HG02943 (cell line): ENCODE measurements around the gene HMGXB3.

Experiments used
- ATAC-seq: cut with Tn5 transposase; IDR thresholded peaks from one replicate; pipeline ENCODE4 v1.9.1; 2021; ENCODE audit warnings: mild to moderate bottlenecking, low read depth, moderate library complexity; ENCODE audit not compliant: unreplicated experiment

The HMGXB3 gene

DNA sequence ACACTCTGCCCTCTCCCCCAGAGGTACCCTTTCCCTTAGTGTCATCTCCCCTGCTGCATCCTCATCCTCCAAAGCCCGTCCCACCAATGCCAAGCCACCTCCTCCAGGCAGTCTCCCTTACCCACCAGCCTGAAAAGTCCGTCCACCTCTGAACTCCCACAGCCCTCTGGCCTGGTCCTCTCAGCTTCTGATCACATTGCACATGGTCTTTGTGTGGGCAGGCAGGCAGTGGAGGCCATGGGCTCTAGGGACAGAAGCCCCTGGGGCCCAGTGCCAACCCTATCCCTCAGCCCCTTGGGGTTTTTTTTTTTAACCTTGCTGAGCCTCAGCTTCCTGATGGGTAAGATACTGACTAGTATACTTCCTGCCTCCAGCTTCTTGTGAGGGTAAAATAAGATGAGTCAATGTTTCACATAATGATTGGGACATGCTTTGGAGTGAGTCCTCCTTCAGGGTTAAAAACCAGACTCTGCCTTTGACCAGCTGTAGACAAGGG, 66.4 kb downstream of the HMGXB3 start:
- ATAC-seq, result no peak

DNA sequence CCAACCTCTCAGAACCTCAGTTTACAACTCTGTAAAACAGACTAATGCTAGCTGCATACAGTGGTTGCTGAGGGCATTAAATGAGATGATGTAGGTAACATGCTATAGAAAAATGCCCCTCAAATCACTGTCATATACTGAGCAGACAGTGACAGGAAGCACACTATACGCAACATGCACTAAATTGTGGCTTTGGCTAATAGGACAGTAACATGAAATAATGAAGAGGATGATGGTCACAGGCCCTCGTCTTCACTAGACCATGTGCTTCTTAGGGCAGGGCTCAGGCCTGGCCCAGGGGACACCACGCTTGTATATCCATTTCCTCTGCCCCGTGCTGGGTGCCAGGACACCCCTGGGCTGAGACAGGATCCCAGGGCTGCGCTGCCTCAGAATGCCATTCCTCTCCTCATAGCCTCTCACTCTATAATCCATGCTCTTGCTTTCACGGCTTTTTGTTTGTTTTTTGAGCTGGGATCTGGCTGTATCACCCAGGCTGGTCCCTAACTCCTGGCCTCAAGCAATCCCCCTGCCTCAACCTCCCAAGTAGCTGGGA, 66.9 kb downstream of the HMGXB3 start:
- no peak for ATAC-seq

DNA sequence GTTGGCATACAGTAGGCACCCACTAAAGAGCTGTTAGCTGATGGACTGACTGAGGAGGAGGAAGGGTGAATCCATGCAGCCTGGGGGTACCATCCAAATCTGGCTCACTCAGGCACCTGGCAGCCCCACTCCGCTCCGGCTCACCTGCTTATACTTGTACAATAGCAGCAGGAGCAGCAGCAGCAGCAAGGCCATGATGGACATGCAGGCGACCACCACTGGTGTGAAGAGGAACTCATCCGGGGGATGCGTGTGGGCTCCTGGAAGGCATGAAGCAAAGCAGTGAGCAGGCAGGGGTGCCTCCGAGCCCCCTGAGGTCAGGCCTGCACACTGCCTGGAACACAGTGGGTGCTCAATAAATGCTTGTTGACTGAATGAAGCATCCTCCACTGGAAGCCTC, 67.5 kb downstream of the HMGXB3 start:
- no peak for ATAC-seq

DNA sequence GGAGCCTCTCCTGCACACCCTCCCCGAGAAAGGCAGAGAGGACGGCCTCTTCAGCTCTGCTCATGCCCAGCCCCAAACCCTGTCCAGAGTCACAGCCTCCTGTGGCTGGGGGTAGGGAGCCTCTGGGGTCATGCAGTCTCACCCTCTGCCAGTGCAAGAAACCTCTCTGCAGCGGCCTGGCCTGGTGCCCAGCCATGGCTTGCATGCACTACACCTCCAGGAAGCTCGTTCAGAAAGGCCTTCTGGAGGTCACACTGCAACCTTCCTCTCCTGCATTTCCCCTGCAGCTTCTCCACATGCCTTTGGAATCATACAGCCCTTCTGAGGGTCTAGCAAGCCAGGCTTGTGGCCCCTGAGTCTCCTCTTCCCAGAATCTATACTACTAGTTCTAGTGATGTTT, 67.9 kb downstream of the HMGXB3 start:
- ATAC-seq, result no peak

DNA sequence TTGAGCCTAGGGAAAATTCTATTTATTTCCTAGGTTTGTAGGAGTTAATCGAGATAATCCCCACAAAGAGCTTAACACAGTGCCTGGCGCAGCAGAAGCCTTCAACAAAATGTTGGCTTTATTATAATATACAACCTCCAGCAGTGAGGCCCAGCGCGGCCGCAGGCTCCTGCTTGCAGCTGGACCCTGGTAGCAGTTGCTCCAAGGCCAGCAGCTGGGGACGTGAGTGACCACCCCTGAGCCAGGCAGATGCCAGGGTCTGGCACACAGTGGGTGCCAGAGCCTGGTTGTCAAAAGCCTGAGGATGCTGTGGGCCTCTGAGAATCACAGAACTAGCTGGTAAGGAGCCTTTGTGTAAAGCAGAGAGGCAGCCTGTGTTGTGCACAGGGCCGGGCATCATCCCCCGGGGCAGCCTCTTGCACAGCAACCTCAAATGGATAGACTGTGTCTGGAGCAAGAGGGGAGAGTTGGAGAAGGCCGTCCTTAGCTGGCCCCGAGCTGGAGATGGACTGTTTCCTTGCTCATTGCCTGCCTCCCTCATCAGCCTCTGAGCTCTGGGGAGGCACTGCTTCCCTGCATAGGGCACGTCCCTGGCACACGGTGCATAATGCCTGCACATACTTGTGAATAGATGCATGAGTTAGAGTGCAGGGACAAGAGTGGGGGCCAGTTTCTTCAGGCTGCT, 68.6 kb downstream of the HMGXB3 start:
- ATAC-seq, result no peak

DNA sequence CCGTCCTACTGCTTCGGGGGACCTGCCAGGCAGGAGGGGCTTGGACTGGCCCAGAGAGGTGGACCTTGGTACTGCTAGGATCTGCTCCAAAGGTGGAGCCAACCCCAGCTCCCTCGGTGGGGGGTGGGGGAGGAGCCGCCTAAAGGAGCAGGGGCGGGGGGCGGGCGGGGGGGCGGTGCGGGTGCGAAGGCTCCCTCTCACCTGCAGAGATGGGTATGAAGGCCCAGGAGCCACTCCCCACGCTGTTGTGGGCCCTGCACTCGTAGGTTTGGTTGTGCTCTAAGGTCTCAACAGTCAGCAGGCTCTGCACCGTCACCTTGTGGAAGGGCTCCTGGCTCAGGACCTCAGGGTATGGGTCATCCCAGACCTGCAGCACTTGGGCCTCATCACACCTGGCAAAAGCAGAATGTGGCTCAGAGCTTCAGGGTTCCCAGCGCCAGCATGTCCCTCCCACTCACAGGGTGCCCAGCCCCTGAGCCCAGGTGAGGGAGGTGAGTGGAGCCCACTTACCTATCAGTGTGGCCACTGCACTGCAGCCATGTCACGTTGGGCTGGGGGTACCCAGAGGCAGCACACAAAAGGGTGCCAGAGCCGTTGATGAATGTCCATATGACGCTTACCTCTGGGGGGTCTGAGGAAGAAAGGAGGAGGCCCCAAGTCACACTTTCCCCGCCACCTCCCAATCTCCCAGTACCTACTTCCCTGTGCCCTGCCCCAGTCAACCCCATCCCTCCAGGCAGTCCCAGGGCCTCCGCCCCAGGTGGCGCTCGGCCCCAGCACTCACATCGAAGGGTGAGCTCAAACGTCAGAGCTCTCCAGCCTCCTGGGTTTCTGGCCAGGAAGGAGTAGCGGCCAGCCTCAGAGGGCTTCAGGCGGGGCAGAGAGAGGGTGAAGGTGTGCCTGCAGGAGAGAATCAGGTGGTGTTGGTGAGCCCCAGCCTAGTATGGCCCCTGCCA, 69.4 kb downstream of the HMGXB3 start:
- no peak for ATAC-seq

DNA sequence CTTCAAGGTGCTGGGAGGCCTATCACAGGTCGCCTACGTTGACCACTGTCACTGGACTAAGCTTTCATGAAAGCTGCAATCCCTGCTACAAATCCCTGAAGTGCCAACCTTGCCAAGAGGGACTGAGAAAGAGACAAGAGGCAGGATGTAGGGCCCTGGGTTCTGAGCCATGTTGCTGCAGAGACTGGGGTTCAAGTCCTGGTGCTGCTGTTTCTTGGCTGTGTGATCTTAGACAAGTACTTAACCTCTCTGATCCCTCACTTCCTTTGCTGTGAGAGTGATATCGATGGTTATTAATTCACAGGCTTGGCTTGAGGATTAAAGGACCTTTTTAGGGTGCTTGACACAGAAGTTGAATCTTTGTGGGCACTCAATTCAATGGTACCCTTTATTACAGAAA, 70.3 kb downstream of the HMGXB3 start:
- no peak for ATAC-seq

DNA sequence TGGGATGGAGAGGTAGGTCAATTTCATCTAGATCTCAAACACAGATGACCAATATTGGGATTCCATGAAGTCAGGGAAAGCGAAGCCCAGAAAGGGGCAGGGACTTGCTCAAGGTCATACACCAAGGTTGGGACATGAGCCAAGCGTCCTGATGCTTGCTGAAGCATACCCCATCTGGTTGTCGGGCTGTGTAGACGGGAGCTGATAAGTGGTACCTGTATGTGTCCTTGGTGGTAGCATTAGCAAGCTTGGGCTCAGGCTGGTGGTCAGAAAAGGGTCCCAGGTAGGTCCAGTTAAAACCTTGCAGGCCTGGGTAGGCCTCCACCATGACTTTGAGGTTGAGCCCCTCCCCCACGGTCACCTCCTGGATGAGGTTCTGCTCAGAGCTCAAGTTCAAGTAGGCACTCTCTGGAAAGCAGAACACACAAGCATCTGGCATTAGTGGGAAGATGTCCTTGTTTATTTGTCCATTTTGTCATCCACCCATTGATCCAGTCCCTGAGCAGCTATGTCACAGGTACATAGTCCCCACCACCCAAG, 72.6 kb downstream of the HMGXB3 start:
- ATAC-seq, result no peak

DNA sequence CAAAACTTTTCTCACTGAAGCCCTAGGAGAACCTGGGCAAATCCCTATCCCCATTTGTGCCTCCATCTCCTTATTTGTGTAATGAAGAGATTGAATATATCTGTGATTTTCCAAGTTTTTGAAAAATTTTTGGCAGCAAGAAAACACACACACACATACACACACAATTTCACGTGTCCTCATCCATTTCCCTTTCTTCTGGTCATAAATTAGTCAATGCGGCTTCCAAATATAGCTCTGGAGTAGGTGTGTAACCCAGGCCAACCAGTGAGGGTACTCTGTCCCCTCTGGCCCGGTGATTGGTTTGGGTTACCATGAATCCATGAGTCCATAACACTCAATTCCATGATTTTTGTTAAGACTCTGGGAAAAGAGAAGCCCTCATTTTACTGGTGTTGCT, 73.1 kb downstream of the HMGXB3 start:
- ATAC-seq, result no peak

DNA sequence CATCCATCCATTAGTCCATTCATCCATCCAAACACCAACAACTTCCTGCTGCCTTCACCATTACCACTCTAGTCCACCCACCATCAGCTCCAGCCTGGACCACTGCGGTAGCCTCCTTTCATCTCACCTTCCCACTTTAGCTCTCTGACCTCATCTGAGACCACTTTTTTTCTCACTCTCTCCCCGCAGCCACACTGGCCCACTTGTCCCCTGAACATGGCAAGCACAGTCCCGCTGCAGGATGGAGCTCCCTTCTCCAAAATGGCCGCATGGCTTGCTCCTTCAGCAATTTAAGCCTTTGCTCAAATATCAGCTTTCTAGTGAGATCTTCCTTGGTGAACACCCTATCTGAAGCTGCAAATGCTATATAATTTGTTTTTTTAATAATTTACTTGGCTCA, 74.7 kb downstream of the HMGXB3 start:
- no peak for ATAC-seq

DNA sequence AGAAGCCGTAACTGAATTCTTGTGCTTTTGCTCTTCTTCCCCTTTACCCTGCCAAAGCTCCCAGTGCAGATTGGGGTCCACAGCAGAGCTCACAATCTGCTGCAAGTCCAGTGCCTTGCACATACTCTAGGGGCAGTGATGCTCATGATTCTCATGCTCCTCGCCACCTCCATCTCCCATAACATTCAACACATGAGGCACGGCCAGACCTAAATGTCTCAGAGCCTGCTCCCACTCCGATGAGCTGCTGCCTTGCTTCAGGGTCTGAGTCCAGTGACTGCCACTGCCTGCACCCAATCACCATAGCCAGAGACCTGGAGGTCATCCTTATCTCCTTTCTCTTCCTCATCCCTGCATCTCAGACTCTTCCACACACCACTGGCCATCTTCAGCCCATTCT, 75.3 kb downstream of the HMGXB3 start:
- ATAC-seq, result no peak

DNA sequence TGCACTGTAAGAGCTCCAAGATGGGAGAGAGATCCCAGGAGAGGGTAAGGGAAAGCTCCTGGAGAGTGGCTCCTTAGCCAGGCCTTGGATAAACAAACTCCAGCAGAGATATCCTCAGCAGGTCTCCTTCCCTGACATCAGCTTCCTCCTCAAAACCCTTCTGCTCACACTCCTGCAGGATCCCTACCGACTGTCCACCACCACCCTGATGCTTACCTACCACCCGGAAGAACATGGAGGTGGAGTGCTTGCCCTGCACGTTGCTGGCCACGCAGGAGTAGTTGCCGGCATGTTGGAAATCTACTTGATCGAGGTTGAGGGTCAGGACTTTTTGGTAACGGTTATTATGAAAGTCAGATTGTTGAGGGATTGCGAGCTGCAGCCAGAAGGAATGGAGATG, 76.5 kb downstream of the HMGXB3 start:
- no peak for ATAC-seq

DNA sequence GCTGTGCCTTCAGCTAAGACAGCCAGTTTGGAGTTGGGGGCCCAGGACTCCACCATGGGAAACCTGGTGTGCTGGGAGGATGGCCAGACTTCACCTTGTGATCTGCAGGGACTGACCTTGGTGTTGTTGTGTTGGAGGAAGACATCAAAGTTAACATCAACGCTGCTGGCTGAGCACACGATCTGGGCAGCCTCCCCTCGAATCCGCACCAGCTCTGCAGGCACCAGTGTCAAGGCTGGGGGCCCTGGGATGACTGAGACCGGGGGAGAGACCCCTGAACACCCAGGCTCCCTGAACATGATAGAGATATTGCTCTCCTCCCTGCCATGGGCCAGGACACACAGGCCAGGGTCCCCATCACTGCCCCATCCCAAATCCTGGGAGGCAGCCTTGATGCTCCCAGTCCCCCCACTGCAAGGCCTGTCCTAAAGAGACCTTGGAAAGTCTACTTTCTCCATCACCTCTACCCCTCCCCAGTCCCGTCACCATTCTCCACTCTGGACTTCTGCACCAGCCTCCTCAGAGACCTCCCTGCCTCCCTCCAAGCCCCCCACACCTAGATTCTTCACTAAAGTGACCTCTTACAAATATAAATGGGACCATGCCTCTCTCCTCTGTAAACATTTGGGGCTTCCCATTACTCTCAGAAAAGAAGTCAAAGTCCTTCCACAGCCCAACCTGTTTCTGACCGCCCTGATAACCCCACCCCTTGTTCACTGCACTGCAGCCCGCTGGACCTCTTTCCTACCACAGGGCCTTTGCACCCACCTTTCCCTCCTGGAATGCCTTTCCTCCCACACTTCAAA, 77.7 kb downstream of the HMGXB3 start:
- no peak for ATAC-seq

DNA sequence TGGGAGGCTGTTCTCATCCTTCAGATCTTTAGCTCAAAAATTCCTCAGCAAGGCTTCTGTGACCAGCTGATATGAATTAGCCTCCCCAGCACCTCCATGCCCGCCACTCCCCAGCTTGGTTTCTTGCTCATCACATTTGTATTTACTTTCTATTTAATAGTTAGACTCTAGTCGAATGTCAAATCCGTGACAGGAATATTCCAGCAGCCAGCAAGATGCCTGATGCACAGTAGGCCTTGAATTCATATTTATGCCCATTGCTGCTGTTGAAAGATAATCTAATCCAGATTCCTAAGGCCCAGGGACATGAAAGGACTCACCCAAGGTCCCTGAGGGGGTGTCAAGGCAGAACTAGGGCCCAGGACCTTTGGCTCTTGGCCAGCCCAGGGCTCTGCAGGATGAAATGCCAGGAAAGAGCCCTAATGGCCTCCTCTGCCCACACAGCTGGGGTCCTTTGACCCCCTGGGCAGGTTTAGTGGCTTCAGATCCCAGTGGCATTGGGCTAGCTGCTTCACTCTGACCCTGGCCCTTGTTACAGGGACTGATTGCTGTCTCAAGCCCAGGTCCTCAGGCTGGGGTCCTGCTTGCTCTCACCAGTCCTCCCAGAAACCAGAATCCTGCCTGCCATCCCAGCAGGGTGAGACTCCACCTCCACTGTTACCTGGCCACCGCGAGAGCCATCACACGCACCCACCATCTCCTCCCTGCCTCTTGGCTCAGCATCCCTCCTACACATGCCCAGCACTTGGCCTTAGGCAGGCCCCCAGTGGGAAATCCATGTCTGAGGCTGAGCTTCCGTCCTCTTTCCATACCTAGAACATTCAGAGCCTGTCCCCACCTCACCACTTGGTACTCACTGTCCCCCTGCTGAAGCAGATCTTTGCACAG, 78.5 kb downstream of the HMGXB3 start:
- no peak for ATAC-seq

DNA sequence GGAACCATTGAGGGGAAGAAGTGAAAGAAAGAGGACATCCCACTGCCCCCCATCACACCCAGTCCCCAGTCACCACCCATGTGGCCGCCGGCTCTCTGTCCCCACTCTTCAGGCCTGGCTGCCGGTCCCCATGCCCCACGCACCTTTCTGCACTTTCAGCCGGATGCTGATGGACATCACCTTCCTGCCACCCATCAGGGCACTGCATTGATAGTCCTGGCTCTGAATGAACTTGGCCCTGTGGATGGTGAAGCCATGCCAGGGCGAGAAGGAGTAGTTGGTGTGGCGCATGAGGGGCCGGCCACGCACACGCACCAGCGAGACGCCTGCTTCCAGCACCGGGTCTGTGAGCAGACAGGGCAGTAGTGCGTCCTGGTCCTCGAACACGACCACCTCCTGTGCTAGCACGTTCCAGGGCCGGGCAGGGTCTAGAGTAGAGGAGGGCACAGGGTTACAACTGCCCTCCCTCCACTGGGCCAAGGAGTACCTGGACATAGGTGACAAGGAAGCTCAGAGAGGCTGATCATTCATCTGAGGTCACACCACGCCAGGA, 79.4 kb downstream of the HMGXB3 start:
- ATAC-seq, result no peak

DNA sequence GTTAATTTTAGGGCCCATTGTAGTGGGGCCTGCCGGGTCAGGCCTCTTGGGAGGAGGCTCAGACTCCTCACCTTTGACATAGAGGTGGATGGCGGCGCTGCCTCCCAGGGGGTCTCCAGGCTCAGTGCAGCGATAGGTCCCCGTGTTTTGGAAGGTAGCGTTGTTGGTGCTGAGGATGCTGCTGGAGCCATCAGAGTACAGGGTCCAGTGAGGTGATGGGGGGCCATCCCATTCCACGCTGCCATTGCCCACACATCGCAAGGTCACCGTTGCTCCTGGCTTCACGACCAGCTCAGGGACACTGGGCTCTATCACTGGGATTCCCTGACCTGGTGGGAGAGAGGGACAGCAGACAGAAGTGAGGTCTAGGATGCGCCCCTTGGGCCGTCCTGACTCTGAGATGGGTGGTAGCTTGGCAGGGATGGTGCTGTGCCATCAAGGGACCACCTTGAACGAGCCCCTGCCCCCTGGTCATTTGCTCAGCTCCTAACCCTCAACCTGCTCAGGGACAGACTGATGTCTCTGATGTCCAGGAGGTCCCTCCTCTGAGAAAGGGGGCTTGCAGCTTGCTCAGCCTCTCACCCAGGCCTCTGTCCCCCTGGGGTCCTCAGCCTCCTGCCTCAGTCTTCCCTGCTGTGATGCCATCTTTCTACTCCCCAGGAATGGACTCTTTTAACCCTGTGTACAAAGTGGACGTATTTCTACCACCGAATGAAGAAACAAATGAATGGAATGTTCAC, 80.3 kb downstream of the HMGXB3 start:
- no peak for ATAC-seq

DNA sequence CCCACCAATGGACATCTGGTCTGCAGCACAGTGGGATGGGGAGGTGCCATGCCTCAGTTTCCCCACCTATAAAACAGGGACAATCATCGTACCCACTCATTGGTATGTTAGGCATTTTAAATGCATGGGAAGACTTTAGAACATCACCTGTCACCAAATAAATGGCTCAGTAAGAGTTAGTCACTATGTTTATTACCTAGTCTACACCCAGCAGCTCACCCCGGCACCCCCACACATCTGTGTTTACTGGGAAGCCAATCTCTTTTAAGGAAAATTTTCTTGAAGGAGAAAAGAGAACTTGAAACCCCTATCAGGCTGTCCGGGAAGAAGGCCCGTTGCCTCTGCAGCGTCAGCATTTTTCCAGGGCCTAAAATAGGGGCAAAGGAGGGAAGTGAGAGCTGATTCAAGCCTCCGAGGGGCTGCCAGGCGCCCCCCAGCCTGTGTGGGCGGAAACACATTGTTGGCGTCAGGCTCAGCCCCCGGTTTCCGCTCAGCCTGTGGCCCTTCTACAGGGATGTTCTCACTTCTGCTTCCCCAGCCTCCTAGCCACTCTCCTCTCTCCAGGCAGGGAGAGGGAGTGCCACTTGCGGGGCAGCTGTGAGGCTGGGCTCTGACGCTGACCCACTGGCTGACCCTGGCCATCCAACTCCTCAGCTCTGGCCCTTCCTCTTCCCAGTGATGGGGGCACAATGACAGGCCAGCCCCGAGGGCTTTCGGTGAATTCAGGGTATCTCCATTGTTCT, 81.2 kb downstream of the HMGXB3 start:
- ATAC-seq, result peak; percentile 71

DNA sequence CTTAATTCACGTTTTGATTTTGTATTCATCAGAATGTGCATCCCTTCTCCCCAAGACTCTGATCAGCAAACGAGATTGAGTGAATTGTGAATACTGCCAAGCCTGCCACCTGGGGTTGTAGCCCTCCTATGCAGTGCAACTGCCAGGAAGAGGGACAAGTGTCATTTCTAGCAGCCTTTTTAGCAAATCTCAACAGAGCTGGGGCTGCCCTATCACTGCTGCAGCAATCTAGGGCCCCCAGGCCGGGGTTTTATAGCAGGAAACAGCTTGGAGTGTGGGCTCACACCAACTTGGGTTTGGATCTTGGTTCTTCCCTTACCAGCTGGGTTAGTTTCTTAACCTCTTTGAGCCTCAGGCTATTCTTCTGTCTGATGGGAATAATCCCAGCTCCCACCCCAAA, 81.8 kb downstream of the HMGXB3 start:
- ATAC-seq, result peak; percentile 19
